Sciatic nerve (tissue), 2 donors: ENCODE results near the gene ITGA6. TPM values are rescaled to one million over a fixed set of nuclear protein-coding genes. Genes with fewer than 3 reads are reported as not detected.

Experiments used
- ATAC-seq: fragments of 200-7000 bp; cut with Tn5 transposase; one replicate; pipeline ENCODE4 v1.9.1; 2020; ENCODE audit warnings: mild to moderate bottlenecking, moderate library complexity
- DNase-seq: peaks from one replicate; pipeline ENCODE4 v3.0.0-alpha.2; 2020; ENCODE audit warnings: low spot score
- intact Hi-C: fragments of 100-400 bp; cut with DNase I; formaldehyde crosslinking; loops from one replicate; pipeline ENCODE4 v1.14.2; 2022
- total RNA-seq: library from RNA; stranded (reverse); fragmentation: NEBNext Ultra II Directional; extraction: Animal tissue kit (Norgen Biotek cat#: 25700); gene quantifications from one replicate; pipeline ENCODE4 v1.2.1, GENCODE V29; 2021
- donor health status: DM: no; HTN: no; CAD: no.
- donor health status: DM: no; HTN: no; CAD: no.

The ITGA6 gene
- total RNA-seq, 1 donor from 2014 or later = 606 TPM

- intact Hi-C loops = no loop called here
- ATAC-seq (no peak), DNase-seq (no peak)
Measured at GRCh38 chr2:172415157-172415864, 12.1 kb upstream of the ITGA6 start.

GRCh38 chr2:172415865-172416183 is 11.6 kb upstream of the ITGA6 start:
- intact Hi-C loops = no loop called here

GRCh38 chr2:172416447-172417058 is 10.8 kb upstream of the ITGA6 start:
- DNase-seq (no peak), ATAC-seq (no peak)
- intact Hi-C loops = no loop called here

More at GRCh38 chr2:172415865-172416183, 11.6 kb upstream of the ITGA6 start:
- no peak for ATAC-seq
- no peak for DNase-seq

DNA sequence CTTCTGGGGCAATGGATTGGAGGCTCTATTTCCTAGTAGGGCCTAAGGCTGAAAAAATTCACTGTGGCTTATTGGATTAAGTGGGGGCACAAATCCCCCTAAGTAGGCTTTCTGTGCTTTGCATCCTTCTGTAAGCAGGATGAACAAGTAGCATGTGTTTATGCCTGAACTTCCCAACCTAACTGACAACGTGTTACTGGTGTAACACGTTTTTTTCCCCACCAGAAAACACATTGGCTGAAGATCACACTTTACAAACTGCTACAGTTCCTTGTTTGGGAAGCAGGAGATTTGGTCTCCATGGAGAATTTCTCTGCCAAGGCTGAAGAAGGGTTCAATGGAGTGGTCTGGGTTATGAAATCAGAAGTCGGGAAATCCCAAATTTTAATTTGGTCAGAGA is 7.2 kb upstream of the ITGA6 start:
- intact Hi-C loops = no loop called here
- ATAC-seq (peak; percentile 49), DNase-seq (no peak)

- ATAC-seq (no peak), DNase-seq (no peak)
- intact Hi-C loops = no loop called here
Measured at GRCh38 chr2:172423160-172423559, 4.2 kb upstream of the ITGA6 start.

DNA sequence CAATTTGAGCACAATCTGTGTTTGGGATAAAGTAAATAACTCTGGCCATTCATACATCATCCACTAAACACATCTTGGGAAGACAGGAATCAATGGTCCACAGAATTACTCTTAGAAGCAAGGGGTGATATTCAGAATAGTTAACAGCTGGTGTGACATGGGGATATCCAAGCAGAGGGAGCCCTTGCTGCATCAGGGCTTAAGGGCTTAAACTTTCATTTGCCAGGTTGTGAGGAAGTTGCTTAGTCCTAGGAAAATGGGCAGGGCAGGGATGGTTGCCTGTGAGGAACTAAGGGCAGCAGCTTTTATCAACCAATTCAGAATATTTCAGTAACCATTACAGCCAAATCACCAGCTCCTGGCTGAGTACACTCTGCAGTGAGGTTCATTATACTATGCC is 2.0 kb upstream of the ITGA6 start:
- intact Hi-C loops = no loop called here
- DNase-seq = no peak
- no peak for ATAC-seq

DNA sequence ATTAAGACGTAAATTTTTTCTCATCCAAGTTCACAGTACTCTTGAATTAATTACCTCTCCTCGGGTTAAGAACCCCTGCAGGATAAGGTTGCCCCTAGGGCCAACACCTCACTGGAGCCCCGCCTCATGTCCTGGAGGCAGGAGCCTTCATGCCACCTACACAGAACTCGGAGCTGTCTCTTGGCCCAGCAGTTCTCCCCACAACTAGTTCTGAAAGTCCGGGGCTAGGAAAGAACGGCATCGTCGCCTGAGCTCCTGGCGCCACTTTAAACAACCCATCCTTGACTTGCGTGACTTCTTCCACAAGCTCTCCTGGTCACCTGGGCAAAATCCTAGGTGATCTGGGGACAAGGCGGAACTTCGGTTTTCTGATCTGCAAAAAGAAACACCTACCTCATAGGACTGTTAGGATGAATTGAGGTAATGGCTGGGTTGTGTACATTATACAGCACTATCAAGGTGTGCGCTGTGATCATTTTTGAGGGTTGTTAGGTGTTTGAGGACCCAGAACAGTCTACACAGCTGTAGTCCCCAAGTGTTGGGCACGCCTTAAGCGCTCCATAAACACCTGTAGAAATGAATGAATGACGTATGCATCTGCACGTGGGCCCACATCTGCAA is 641 bp upstream of the ITGA6 start:
- intact Hi-C loops = no loop called here
- DNase-seq (no peak), ATAC-seq (no peak)

- DNase-seq = peak; percentile 72
Measured at GRCh38 chr2:172427990-172428831, 825 bp downstream of the ITGA6 start.

GRCh38 chr2:172428832-172429210 is 1.4 kb downstream of the ITGA6 start:
- ATAC-seq (no peak), DNase-seq (no peak)
- intact Hi-C loops = no loop called here

More at GRCh38 chr2:172427990-172428831, 825 bp downstream of the ITGA6 start:
- intact Hi-C loops = no loop called here
- ATAC-seq = peak; percentile 77

DNA sequence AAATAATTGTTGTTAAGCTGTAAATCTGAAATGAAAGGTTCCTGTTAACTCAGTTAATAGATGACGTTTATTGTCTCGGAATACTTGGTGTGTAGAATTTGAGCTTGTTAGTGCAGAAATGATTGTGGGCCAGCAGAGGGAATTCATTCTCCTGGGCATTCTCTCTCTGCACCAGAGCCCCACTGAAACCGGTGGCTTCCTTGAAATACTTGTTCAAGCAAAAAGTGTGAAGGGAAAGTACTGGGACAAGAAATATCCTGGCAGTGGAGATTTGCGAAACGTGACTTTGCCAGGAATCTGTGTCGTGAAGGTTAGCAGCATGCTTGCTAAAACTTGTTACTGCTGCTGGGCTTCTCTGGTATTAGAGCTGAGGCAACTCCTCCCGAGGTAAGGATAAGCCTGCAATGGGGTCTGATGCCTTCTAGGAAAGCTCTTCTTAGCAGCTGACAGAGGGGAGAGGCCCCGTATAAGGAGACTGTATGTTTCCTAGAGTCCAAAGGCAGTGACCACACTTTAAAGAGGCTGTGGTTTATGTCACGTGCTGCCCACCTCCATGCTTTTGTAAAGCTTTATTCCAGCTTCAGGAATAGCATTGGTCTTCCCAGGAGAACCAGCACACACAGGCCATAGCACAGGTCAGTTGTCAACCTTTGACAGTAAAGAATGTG is 2.0 kb downstream of the ITGA6 start:
- ATAC-seq = no peak
- intact Hi-C loops = no loop called here
- DNase-seq = no peak

DNA sequence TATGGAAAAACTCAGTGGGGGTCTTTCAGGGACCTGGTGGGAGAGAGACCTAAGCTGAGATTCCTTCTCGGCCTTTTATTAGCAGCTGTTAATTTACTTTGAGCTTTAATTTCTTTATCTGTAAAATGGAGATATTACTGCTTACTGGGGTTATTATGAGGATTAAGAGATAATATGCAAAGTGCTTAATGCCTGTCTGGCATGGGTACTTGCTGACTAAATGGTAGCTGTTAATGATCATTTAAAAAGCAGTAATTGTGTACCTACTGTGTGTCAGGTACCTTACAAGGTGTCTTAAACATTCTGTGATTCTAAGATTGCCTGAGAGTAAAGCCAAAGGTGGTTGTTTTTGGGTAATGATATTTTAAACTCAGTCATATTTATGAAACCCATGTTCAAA is 2.6 kb downstream of the ITGA6 start:
- intact Hi-C loops = no loop called here
- no peak for DNase-seq
- no peak for ATAC-seq

DNA sequence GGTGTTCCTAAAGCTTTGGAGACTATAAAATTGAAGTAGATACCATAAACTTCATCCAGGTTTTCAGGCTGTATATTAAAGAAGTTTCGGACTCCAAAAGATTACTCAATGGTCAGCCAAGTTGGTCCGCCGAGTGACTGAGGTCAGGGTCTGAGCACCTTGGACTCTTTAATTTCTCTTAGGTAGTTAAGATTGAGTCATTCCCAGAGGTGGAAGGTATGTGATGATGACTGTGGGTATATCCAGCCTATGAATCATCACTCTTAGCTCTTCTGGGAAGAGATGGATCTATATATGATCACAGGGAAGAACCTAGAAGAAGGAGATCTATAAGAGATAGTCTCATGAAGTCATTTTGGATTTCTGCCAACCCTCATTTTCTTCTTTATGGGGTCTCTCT is 3.3 kb downstream of the ITGA6 start:
- no peak for ATAC-seq
- intact Hi-C loops = no loop called here
- DNase-seq = no peak

- ATAC-seq (no peak), DNase-seq (no peak)
- intact Hi-C loops = no loop called here
Measured at GRCh38 chr2:172431463-172431862, 4.1 kb downstream of the ITGA6 start.

GRCh38 chr2:172431993-172432392 is 4.6 kb downstream of the ITGA6 start:
- intact Hi-C loops = no loop called here
- no peak for DNase-seq
- ATAC-seq = no peak

DNA sequence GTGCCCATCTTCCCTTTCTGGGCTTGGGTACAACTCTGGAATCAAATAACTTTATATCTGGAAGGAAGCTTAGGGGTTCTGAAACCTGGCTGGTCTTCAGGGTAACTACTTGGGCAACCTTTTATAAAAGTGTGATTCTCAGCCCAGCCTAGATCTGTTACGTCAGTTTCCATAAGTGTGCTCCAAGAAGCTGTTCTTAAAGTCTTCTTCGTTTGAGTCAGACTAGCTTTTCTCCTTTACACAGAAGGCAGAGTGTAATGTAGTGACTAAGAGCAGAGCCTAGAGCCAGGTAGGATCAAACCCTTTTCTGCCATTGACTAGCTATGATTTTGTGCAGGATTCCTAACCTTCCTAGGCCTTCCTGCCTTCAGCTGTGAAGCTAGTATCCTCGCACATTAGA is 5.8 kb downstream of the ITGA6 start:
- DNase-seq = no peak
- no peak for ATAC-seq
- intact Hi-C loops = no loop called here

DNA sequence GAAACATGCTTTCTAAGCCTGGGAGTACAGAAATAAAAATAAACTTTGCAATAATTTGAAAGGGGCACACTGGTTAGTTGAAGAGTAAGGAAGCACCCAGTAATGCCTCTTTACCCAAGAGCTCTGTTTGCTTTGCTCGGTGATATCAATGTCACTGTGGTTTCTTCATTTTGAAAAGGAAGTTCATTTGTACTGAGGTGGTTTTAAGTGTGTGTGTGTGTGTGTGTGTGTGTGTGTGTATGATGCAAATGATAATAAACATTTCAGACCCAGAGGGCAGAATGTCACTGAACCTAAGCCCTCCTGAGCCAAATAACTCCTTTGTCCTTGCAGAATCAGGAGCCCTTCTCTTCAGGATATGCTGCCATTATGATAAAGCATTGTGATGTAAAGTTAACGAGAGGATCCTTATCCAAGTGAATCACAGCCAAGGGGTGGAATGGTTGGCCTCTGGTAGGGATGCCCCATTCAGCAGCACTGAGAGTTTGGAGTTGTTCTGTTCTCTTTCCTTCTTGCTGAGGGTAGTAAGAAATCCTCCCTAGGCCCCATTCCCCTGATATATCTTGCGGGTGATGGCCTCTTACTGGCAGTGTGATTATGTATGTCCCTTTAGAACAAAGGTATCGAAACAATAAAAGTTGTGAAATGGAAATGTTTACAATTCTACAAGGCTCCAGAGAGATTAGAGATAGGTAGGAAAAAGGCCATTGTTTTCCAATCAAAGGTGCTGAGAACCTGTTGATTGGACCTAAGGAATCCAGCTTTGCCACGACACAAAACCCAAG is 7.6 kb downstream of the ITGA6 start:
- DNase-seq (no peak), ATAC-seq (no peak)
- intact Hi-C loops = no loop called here

- DNase-seq (no peak), ATAC-seq (no peak)
- intact Hi-C loops = no loop called here
Measured at GRCh38 chr2:172435606-172435911, 8.2 kb downstream of the ITGA6 start.

DNA sequence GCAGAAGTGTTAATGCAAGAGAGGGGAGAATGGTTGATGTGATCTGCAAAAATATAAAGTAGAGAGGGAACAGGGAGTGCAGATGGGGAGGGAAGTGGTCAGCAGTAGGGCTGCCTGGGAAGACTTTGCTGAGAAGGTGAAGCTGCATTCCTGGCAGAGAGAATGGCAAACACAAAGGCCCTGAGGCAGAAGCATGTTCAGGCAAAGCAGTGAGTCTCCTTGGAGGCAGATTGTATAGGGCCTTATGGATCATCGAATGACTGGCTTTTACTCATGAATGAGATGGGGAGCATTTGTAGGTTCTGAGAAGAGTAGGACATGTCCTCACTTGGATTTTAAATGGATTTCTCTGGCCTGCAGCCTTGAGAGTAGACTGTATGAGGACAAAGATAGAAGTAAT is 9.5 kb downstream of the ITGA6 start:
- intact Hi-C loops = no loop called here
- ATAC-seq = no peak
- no peak for DNase-seq
